Uterus (tissue), 2 donors: ENCODE measurements around the gene RPL22.

Experiments
- CTCF ChIP-seq, 4 experiments: fragments of 200-600 bp in 2 of 4; fragments of 450-650 bp in 2 of 4; sonication (generic) in 2 of 4; IDR thresholded peaks; one replicate each; pipeline ENCODE4 v1.5.1; 2016 to 2019; ENCODE audit warnings: antibody characterized with exemption in 4 of 4, mild to moderate bottlenecking in 2 of 4, moderate library complexity in 1 of 4
- POLR2A ChIP-seq, 2 donors: fragments of 450-650 bp; IDR thresholded peaks; one replicate each; pipeline ENCODE4 v1.6.1; 2016; ENCODE audit warnings: antibody characterized with exemption in 2 of 2, mild to moderate bottlenecking in 1 of 2, moderate library complexity in 1 of 2

GRCh38 chr1:6176779-6177178 lies 22.6 kb downstream of the RPL22 start:
- TF ChIP-seq CTCF (IDR thresholded peaks at IDR 0.05) (no peak), POLR2A (IDR thresholded peaks at IDR 0.05) (no peak)
